Activated CD4-positive, alpha-beta T cell treated with anti-CD3 and anti-CD28 coated beads for 24 hours (primary cell): ENCODE results near the gene RAPSN.

ENCODE experiments used
- DNase-seq, 2 donors: peaks; one replicate each; pipeline ENCODE4 v3.0.0-alpha.2; 2020; ENCODE audit warnings: low read depth in 2 of 2

The RAPSN gene

GRCh38 chr11:47448566-47449427, at the start of gene RAPSN:
Gene RAPSN, minus strand, starts transcription at chr11:47449136. Its CDS starts 172 bp downstream, at chr11:47448964.
- DNase-seq = no peak

GRCh38 chr11:47498149-47498548, 49.2 kb upstream of the RAPSN start:
- DNase-seq = no peak

- no peak for DNase-seq
Observed at GRCh38 chr11:47496808-47497207, 47.9 kb upstream of the RAPSN start.

- DNase-seq = no peak
Observed at GRCh38 chr11:47495856-47496217, 46.9 kb upstream of the RAPSN start.

- no peak for DNase-seq
Observed at GRCh38 chr11:47495011-47495855, 46.3 kb upstream of the RAPSN start.

- DNase-seq = no peak
Observed at GRCh38 chr11:47489395-47489755, 40.4 kb upstream of the RAPSN start.

- DNase-seq = no peak
Observed at GRCh38 chr11:47488674-47489394, 39.9 kb upstream of the RAPSN start.

GRCh38 chr11:47488111-47488510, 39.2 kb upstream of the RAPSN start:
- no peak for DNase-seq

GRCh38 chr11:47487421-47487820, 38.5 kb upstream of the RAPSN start:
- no peak for DNase-seq

- DNase-seq = no peak
Observed at GRCh38 chr11:47485107-47485506, 36.2 kb upstream of the RAPSN start.

GRCh38 chr11:47483457-47483856, 34.5 kb upstream of the RAPSN start:
- no peak for DNase-seq

- no peak for DNase-seq
Observed at GRCh38 chr11:47480762-47481161, 31.8 kb upstream of the RAPSN start.

GRCh38 chr11:47478651-47479329, 29.9 kb upstream of the RAPSN start:
- no peak for DNase-seq

- DNase-seq = no peak
Observed at GRCh38 chr11:47477753-47478152, 28.8 kb upstream of the RAPSN start.

- no peak for DNase-seq
Observed at GRCh38 chr11:47477323-47477722, 28.4 kb upstream of the RAPSN start.

- DNase-seq = no peak
Observed at GRCh38 chr11:47470671-47471070, 21.7 kb upstream of the RAPSN start.

- DNase-seq = no peak
Observed at GRCh38 chr11:47469361-47470179, 20.6 kb upstream of the RAPSN start.

GRCh38 chr11:47468598-47469214, 19.8 kb upstream of the RAPSN start:
- no peak for DNase-seq

GRCh38 chr11:47467357-47467756, 18.4 kb upstream of the RAPSN start:
- no peak for DNase-seq

- no peak for DNase-seq
Observed at GRCh38 chr11:47466701-47467250, 17.8 kb upstream of the RAPSN start.
